ENCODE measurements around the gene DUSP28. TPM values are rescaled to one million over a fixed set of nuclear protein-coding genes. Genes with fewer than 3 reads are reported as not detected.

DUSP28 gene
- total and polyA plus RNA-seq, 4 donors, result 1.9 to 4.1 (median 3.0) TPM

- Histone ChIP-seq H3K9ac (ENCODE audit: low read depth in 1 of 2, low read length in 2 of 2) (no peak overlapping the region), H3K4me3 (ENCODE audit: low read depth in 1 of 3, low read length in 3 of 3) (no peak overlapping the region), H3K4me1 (ENCODE audit: control insufficient read depth in 4 of 4, insufficient read depth in 4 of 4, low read length in 3 of 4) (no peaks in the 10 kb centered on the region), H3K9me3 (ENCODE audit: control insufficient read depth in 4 of 4, low read length in 3 of 4) (no peaks in the 10 kb centered on the region), H3K27ac (ENCODE audit: low read depth in 1 of 2, low read length in 2 of 2) (no peak overlapping the region), H3K36me3 (ENCODE audit: control insufficient read depth in 4 of 4, insufficient read depth in 3 of 4, low read depth in 1 of 4, low read length in 3 of 4) (peaks cover 0 to 21% (median 7%) of the 10 kb centered on the region in 4 donors), H3K27me3 (ENCODE audit: control insufficient read depth in 4 of 4, insufficient read depth in 4 of 4, low read length in 3 of 4) (no peaks in the 10 kb centered on the region)
- TF ChIP-seq FOXA2 (IDR thresholded peaks at IDR 0.05), result no peak
- TF ChIP-seq MAX (IDR thresholded peaks at IDR 0.05), result no peak
- no peak for TF ChIP-seq GABPA (IDR thresholded peaks at IDR 0.05 in 1 of 2, conservative IDR thresholded peaks at IDR 0.05 in 1 of 2)
- TF ChIP-seq ZBTB33 (IDR thresholded peaks at IDR 0.05), result no peak
- no peak for TF ChIP-seq EGR1 (IDR thresholded peaks at IDR 0.05; ENCODE audit: low read depth in 2 of 2)
- no peak for TF ChIP-seq HNF4G (IDR thresholded peaks at IDR 0.05)
- 99% methylated on average over 32 of the region's 32 CpGs for WGBS
- DNase-seq (ENCODE audit: low spot score), result no peak
Observed at GRCh38 chr2:240523451-240524281, 36.5 kb upstream of the DUSP28 start.

GRCh38 chr2:240524963-240525718 lies 35.0 kb upstream of the DUSP28 start:
- 90% methylated on average over 8 of the region's 8 CpGs for WGBS
- no peak for DNase-seq (ENCODE audit: low spot score)
- peaks cover 0 to 26% (median 8%) of the 10 kb centered on the region in 4 donors for H3K36me3 ChIP-seq (ENCODE audit: control insufficient read depth in 4 of 4, insufficient read depth in 3 of 4, low read depth in 1 of 4, low read length in 3 of 4)
- no peak overlapping the region for H3K4me3 ChIP-seq (ENCODE audit: low read depth in 1 of 3, low read length in 3 of 3)
- H3K9ac ChIP-seq (ENCODE audit: low read depth in 1 of 2, low read length in 2 of 2), result no peak overlapping the region
- H3K9me3 ChIP-seq (ENCODE audit: control insufficient read depth in 4 of 4, low read length in 3 of 4), result no peaks in the 10 kb centered on the region
- no peaks in the 10 kb centered on the region for H3K4me1 ChIP-seq (ENCODE audit: control insufficient read depth in 4 of 4, insufficient read depth in 4 of 4, low read length in 3 of 4)
- H3K27ac ChIP-seq (ENCODE audit: low read depth in 1 of 2, low read length in 2 of 2), result no peak overlapping the region
- TF ChIP-seq YY1 (IDR thresholded peaks at IDR 0.05), result no peak
- TF ChIP-seq JUND (IDR thresholded peaks at IDR 0.05), result no peak
- no peak for TF ChIP-seq HNF4G (IDR thresholded peaks at IDR 0.05)
- TF ChIP-seq GABPA (IDR thresholded peaks at IDR 0.05 in 1 of 2, conservative IDR thresholded peaks at IDR 0.05 in 1 of 2), result no peak
- TF ChIP-seq MAX (IDR thresholded peaks at IDR 0.05), result no peak
- TF ChIP-seq ZBTB33 (IDR thresholded peaks at IDR 0.05), result no peak
- TF ChIP-seq SP1 (IDR thresholded peaks at IDR 0.05), result no peak
- TF ChIP-seq EGR1 (IDR thresholded peaks at IDR 0.05; ENCODE audit: low read depth in 2 of 2), result no peak
- TF ChIP-seq NR2F2 (IDR thresholded peaks at IDR 0.05), result no peak
- TF ChIP-seq CTCF (IDR thresholded peaks at IDR 0.05; ENCODE audit: low read depth, low read length, missing input control), result no peak
- TF ChIP-seq RXRA (IDR thresholded peaks at IDR 0.05), result no peak
- TF ChIP-seq TAF1 (conservative IDR thresholded peaks at IDR 0.05), result no peak
- H3K27me3 ChIP-seq (ENCODE audit: control insufficient read depth in 4 of 4, insufficient read depth in 4 of 4, low read length in 3 of 4), result no peaks in the 10 kb centered on the region
